T-helper 2 cell treated with Interferon-gamma antibody and Interleukin-4, amounts not matched to agents 100 ng/mL and 5 ng/mL, for 36 hours (primary cell): ENCODE data around the gene TNIK. TPM values are rescaled to one million over a fixed set of nuclear protein-coding genes. Genes with fewer than 3 reads are reported as not detected.
"Not testable (repeated sequence)": the region's sequence is repeated elsewhere in the genome, so short reads cannot be mapped to it uniquely, and the experiment has no call there.

Experiments
- intact Hi-C: fragments of 100-400 bp; cut with micrococcal nuclease; formaldehyde crosslinking; loops from one replicate; pipeline ENCODE4 v1.15.1; 2023
- total RNA-seq: library from RNA; stranded (reverse); gene quantifications from 2 replicates; pipeline ENCODE4 v1.2.3, GENCODE V29; 2022

TNIK gene
- total RNA-seq, 1 donor from 2014 or later: 73.1 TPM

DNA sequence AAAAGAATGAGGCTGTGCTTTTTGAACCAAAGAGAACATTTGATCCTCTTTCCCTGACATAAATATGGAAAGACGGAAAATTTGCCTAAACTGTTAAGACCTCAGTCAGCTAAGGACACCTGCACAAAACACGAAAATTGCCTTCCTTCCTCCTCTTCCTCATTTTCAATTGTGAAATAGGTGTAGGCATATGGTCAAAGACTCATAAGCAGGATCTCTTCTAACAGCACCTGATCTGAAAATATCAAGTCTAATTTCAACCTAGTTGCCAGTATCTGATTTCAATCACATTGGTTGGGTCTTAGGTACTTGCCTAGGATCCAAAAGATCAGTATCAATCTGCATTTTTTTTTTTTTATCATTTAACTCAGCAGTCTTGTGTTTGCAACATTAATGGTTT, 218.0 kb downstream of the TNIK start:
- intact Hi-C loops: no loop called here

DNA sequence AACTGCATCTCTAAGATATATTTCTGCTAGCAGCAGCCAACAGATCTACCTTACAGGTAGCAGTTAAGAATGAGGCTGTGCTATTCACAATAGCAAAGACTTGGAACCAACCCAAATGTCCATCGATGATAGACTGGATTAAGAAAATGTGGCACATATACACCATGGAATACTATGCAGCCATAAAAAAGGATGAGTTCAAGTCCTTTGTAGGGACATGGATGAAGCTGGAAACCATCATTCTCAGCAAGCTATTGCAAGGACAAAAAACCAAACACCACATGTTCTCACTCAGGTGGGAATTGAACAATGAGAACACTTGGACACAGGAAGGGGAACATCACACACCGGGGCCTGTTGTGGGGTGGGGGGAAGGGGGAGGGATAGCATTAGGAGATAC, 218.6 kb downstream of the TNIK start:
- intact Hi-C loops: not testable (repeated sequence)

DNA sequence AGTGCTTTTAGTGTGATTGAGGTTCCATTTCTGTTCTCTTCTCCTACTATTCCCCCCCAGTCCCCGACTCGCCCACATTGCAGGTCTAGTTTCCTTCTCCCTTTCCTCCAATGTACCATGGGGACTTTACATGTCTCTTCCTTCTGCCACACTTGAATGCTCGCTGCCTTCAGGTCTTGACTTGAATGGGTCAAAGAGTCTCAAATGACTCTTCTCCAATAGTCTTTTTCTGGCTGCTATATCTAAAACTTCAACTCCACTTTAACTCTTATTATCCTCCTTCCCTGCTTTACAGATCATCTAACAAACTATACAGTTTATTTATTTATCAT, 219.7 kb downstream of the TNIK start:
- intact Hi-C loops: no loop called here

DNA sequence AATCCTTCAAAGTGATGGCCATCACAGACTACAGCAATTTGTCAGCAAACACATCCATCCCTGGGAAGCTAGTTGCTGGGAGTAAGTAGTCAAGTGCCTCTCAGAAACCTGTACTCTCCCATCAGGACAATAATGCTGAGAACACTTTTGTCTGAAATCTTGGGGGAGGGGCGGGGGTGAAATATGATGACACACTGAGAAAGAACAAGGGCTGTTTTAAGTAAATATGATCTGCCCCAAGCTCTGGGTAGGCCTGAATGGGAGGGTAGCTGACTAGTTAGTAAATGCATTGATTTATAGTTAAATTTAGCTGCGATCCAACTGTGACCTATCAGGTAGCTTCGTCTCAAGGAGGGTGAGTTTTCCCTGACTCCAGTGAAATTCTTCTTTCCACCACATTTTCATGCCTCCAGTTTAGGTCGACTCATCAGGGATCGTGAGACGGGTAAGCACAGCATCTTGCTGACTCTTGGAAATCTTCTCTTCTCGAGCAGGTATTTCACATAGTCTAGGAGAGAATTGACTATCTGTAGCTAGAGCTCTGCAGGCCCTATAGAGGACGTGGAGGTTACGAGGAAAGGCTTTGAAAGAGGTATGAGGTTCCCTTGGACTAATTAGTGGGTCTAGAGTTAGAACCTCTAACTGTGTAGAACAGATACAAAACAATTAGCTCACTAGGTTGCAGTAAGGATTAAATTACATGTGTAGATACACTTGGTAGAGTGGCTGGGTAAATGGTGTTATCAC, 220.3 kb downstream of the TNIK start:
- intact Hi-C loops: no loop called here

- intact Hi-C loops: no loop called here
Measured at GRCh38 chr3:171237009-171237385, 223.2 kb downstream of the TNIK start.

- intact Hi-C loops: no loop called here
Measured at GRCh38 chr3:171236265-171237008, 223.8 kb downstream of the TNIK start.

DNA sequence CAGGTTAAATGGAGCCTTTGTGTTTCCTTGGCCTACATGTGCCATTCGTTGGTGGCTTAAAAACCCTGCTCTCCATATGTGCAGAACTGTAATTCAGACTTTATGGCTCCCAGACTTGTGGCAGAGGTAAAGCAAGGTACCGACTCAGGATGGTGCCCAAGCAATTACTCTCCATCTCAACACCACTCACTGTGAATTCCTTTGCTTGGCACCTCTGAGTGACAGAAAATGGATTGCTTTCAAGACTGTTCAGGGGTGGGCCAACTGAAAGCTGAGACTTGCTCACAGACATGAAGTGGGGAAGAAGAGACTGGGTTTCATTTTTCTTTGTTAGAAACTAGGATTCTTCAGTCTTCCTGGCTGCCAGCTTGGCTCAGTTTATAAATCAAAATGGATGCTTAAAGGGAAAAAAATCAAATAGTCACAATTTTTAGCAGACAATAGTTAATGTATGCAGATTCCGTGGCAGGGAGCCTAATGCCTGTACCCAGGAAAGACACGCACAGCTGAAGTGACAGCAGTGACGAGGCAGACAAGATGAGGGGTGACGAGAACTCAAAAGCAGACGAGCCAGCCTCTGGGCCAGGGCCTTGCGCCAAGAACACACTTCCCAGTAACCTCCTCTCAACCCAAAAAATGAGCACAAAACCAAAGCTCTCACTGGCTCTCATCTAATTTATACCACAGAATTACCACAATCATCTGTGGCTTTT, 225.8 kb downstream of the TNIK start:
- intact Hi-C loops: no loop called here

DNA sequence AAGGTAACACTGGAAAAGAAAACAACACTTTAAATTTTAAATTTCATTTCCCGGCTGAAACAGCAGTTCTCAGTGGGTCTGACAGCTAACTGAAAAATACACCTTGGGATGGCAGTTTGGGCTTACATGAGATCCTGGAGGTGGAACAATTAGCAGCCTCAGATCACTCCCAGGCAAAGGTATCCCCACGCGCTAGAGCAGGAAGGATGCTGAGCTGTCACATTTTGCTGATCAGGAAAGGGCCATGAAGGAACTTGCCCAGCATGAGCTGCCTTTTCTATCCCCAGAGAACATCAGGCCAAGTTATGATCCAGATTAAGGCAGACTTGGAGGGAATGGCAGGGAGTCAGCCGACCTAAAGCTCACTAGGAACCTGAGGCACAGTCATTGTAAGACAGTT, 228.8 kb downstream of the TNIK start:
- intact Hi-C loops: no loop called here

GRCh38 chr3:171230865-171231264, 229.3 kb downstream of the TNIK start:
- intact Hi-C loops: no loop called here

DNA sequence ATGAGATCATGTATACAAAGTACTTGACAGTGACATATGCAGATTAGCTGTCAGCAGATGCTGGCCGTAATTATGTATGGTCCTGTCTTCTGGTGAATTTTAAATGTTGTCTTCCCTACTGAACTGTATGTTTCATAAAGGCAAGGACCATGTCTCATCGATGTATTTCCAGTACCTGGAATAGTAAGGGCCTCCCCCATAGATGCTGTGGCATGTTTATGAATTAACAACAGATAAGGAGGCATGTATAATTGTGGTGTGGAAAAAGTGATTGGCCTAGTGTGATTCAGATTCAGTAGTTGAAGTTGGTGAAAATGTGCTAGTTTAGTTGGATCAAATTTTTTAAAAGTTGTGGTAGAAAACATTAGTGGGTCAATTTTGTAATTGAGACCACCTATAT, 231.0 kb downstream of the TNIK start:
- intact Hi-C loops: no loop called here

DNA sequence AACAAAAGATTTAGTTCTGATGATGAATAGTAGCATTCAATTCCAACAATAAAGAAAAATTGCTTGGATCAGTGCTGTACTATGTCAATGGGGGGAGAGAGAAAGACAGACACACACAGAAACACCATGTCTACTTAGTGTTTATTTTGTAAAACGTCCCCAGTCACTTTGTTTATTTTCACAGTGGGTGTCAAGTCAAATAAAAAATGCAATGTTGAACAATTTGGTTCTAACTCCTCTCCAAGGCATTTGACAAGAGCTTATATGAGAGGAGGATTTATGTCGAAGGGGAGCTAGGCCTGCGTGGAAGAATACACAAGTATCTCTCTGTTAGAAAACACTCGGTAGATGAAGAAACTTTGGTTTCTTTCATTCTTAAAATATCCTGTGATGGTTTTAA, 232.0 kb downstream of the TNIK start:
- intact Hi-C loops: no loop called here

GRCh38 chr3:171227828-171228227, 232.4 kb downstream of the TNIK start:
- intact Hi-C loops: no loop called here

- intact Hi-C loops: no loop called here
Measured at GRCh38 chr3:171227359-171227758, 232.8 kb downstream of the TNIK start.

DNA sequence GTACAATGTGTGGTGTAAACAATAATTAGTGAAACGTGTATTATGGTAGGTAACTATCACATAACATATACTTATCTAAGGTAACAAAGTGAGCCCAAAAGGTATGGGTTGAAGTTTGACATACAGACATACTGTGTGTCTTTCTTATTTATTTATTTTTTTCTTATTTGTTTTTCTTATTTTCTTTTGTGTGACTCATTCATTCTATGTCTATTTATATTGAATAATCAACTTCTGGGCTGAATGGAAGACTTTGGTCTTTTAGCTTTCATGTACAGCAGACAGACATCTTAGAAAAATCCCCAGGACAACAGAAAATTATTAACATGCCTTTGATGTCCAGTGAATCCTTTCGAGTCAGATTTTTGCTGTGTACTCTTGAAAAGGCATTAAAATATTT, 233.4 kb downstream of the TNIK start:
- intact Hi-C loops: no loop called here

DNA sequence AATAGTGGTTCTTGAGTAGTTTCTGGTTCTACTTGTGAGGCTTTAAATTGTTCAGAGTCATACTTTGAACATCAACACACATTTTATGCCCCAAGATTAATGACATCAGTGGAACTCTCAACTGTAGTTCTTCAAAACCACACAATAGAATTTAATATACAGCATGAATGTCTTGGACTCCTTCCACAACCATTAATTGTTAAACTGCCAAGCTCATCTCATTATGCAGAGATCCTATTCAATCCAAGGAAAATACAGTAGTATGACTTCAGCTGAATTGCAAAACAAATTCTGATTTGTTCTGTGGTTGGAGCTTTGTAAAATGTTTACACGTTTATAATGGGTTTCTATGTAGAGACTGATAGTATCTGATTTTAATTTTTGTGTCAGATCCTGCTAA, 234.5 kb downstream of the TNIK start:
- intact Hi-C loops: no loop called here

GRCh38 chr3:171225165-171225564, 235.0 kb downstream of the TNIK start:
- intact Hi-C loops: no loop called here

DNA sequence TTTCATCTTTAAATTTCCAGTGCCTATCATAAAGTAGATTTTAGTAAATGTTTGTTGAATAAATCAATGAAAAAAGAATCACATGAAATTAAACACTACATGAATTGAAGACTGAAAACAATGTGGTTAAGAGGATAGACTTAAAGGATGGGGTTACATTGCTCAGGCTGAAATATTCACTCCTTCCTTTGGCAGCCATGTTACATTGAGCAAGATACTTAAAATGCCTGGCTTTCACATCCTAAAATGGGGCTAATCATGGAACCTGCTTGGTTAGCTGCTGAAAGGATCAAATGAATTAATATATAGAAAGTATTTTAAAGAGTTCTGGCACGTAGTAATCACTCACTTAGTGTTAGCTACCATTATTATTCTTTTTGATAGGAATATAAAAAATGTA, 236.8 kb downstream of the TNIK start:
- intact Hi-C loops: no loop called here

GRCh38 chr3:171222995-171223394, 237.2 kb downstream of the TNIK start:
- intact Hi-C loops: no loop called here

DNA sequence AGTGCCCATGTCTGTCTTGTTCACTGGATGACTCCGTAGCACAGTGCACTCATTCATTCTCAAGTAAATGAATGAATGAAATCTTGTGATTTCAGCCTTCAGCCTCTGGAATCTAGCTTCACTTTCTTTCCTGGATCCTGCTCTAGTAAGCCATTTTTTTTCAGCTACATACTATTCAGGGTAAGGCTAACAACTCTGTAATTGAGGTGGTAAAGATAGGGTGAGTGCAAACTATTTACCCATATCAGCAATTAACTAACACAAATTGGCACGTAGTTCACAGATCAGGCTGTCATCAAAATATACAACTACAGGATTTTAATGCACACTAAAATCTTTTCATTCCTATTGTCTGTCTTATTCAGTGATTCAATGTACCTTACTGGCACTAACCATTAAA, 238.6 kb downstream of the TNIK start:
- intact Hi-C loops: no loop called here

GRCh38 chr3:171221104-171221503, 239.1 kb downstream of the TNIK start:
- intact Hi-C loops: no loop called here

- intact Hi-C loops: no loop called here
Measured at GRCh38 chr3:171219258-171219657, 240.9 kb downstream of the TNIK start.

GRCh38 chr3:171218069-171218468, 242.1 kb downstream of the TNIK start:
- intact Hi-C loops: no loop called here

DNA sequence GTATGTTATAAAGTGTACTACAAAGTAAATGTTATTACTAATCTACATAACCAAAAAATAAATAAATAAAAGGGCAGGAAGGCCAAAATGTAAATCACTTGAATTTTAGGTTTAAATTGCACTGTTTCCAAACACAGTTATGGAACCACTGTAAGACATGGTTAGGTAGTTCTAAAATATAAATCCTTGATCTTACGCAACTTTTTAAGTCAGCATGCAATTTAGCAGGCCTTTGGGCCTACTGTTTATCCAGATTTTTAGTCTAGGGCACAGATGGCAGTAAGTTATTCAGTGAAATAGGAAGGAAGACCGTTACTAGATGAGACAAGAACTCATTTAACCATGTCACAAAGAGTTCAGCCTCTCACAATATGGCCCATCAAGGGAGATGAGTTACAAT, 246.3 kb downstream of the TNIK start:
- intact Hi-C loops: no loop called here
